ENCODE results near the gene ENPP4. TPM values are rescaled to one million over a fixed set of nuclear protein-coding genes. Genes with fewer than 3 reads are reported as not detected.

The ENPP4 gene
- total RNA-seq, 2 experiments from 2014 or later, result 3.7 to 4.3 TPM

- Mint-ChIP-seq H3K4me3 (no peak overlapping the region), H3K4me1 (ENCODE audit: low read depth) (peaks cover 59% of the 10 kb centered on the region), H3K9me3 (peaks cover 2% of the 10 kb centered on the region), H3K36me3 (ENCODE audit: low read depth) (peaks cover 8% of the 10 kb centered on the region), H3K27me3 (no peaks in the 10 kb centered on the region), H3K27ac (no peak overlapping the region)
- no peak for TF ChIP-seq CTCF (IDR thresholded peaks at IDR 0.05)
- Histone ChIP-seq H3K4me1 (ENCODE audit: insufficient read depth, low read length) (peaks cover 9% of the 10 kb centered on the region), H3K27me3 (ENCODE audit: control insufficient read depth in 1 of 2, insufficient read depth in 2 of 2, low read length in 2 of 2) (no peaks in the 10 kb centered on the region), H3K27ac (ENCODE audit: low read depth in 1 of 2, low read length in 2 of 2) (no peak overlapping the region), H3K9me3 (ENCODE audit: control insufficient read depth in 1 of 2, insufficient read depth in 1 of 2, low read length in 2 of 2) (no peaks in the 10 kb centered on the region), H3K36me3 (ENCODE audit: insufficient read depth, low read length) (no peaks in the 10 kb centered on the region), H3K4me3 (ENCODE audit: low read length) (no peak overlapping the region)
- ATAC-seq (ENCODE audit: poor library complexity), result no peak
- ChIA-PET CTCF (no interaction called here), POLR2A (no interaction called here)
- no peak for DNase-seq
- intact Hi-C loops (cut with DNase I, micrococcal nuclease), result no loop called here
Measured at GRCh38 chr6:46134216-46134615, 4.4 kb downstream of the ENPP4 start.

GRCh38 chr6:46135176-46135575, 5.4 kb downstream of the ENPP4 start:
- Mint-ChIP-seq H3K36me3 (ENCODE audit: low read depth) (peaks cover under 1% of the 10 kb centered on the region), H3K27me3 (no peaks in the 10 kb centered on the region), H3K4me3 (no peak overlapping the region), H3K27ac (no peak overlapping the region), H3K9me3 (peaks cover 2% of the 10 kb centered on the region), H3K4me1 (ENCODE audit: low read depth) (peaks cover 50% of the 10 kb centered on the region)
- H3K9me3 ChIP-seq (ENCODE audit: control insufficient read depth in 1 of 2, insufficient read depth in 1 of 2, low read length in 2 of 2), result no peaks in the 10 kb centered on the region
- no peak for TF ChIP-seq CTCF (IDR thresholded peaks at IDR 0.05)
- ChIA-PET POLR2A (no interaction called here), CTCF (no interaction called here)
- H3K27ac ChIP-seq (ENCODE audit: low read depth in 1 of 2, low read length in 2 of 2), result no peak overlapping the region
- no peak for ATAC-seq (ENCODE audit: poor library complexity)
- no peaks in the 10 kb centered on the region for H3K36me3 ChIP-seq (ENCODE audit: insufficient read depth, low read length)
- no peaks in the 10 kb centered on the region for H3K27me3 ChIP-seq (ENCODE audit: control insufficient read depth in 1 of 2, insufficient read depth in 2 of 2, low read length in 2 of 2)
- intact Hi-C loops (cut with DNase I, micrococcal nuclease), result no loop called here
- H3K4me3 ChIP-seq (ENCODE audit: low read length), result no peak overlapping the region
- H3K4me1 ChIP-seq (ENCODE audit: insufficient read depth, low read length), result peaks cover 7% of the 10 kb centered on the region
- DNase-seq, result no peak

GRCh38 chr6:46136831-46137230, 7.0 kb downstream of the ENPP4 start:
- POLR2A ChIA-PET, result no interaction called here
- Histone ChIP-seq H3K4me3 (ENCODE audit: low read length) (no peak overlapping the region), H3K9me3 (ENCODE audit: control insufficient read depth in 1 of 2, insufficient read depth in 1 of 2, low read length in 2 of 2) (no peaks in the 10 kb centered on the region), H3K27me3 (ENCODE audit: control insufficient read depth in 1 of 2, insufficient read depth in 2 of 2, low read length in 2 of 2) (no peaks in the 10 kb centered on the region), H3K27ac (ENCODE audit: low read depth in 1 of 2, low read length in 2 of 2) (no peak overlapping the region), H3K36me3 (ENCODE audit: insufficient read depth, low read length) (no peaks in the 10 kb centered on the region), H3K4me1 (ENCODE audit: insufficient read depth, low read length) (no peaks in the 10 kb centered on the region)
- Mint-ChIP-seq H3K4me1 (ENCODE audit: low read depth) (peaks cover 43% of the 10 kb centered on the region), H3K27me3 (no peaks in the 10 kb centered on the region), H3K27ac (no peak overlapping the region), H3K4me3 (no peak overlapping the region), H3K36me3 (ENCODE audit: low read depth) (peaks cover 13% of the 10 kb centered on the region), H3K9me3 (no peaks in the 10 kb centered on the region)
- DNase-seq (no peak), ATAC-seq (ENCODE audit: poor library complexity) (no peak)
- intact Hi-C loops (cut with DNase I, micrococcal nuclease), result no loop called here
- no peak for TF ChIP-seq CTCF (IDR thresholded peaks at IDR 0.05)
- CTCF ChIA-PET, result no interaction called here

All from CD4-positive, alpha-beta T cell (primary cell).